GM19395 (cell line): ENCODE measurements around the gene BPI.
"Not testable (repeated sequence)": the region's sequence is repeated elsewhere in the genome, so short reads cannot be mapped to it uniquely, and the experiment has no call there.

Experiments used
- ATAC-seq: cut with Tn5 transposase; IDR thresholded peaks from one replicate; pipeline ENCODE4 v1.9.1; 2021; ENCODE audit warnings: mild to moderate bottlenecking, moderate library complexity; ENCODE audit not compliant: unreplicated experiment

Gene BPI

DNA sequence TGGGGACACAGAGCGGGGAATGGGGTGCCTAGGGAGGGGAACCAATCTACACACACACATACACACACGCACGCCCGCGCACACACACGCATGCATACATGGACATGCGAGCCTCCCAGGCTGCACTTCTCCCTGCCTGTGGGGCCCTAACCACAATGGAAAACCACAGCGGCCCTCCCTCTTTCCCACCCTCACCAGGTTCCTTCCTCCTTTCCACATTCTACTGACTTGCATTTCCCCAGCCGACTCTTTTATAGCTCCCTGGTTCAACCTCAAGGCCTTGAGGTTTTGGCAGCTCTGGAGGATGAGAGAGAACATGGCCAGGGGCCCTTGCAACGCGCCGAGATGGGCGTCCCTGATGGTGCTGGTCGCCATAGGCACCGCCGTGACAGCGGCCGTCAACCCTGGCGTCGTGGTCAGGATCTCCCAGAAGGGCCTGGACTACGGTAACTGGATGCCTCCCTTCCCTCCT is at the start of gene BPI:
TSS of gene BPI (plus strand) at position 249 of the 472 bp plus-strand sequence. CDS start at position 317, 68 bp downstream.
- no peak for ATAC-seq

- not testable (repeated sequence) for ATAC-seq
Measured at GRCh38 chr20:38254621-38255020, 49.3 kb upstream of the BPI start.

- ATAC-seq = no peak
Measured at GRCh38 chr20:38255393-38255792, 48.6 kb upstream of the BPI start.

DNA sequence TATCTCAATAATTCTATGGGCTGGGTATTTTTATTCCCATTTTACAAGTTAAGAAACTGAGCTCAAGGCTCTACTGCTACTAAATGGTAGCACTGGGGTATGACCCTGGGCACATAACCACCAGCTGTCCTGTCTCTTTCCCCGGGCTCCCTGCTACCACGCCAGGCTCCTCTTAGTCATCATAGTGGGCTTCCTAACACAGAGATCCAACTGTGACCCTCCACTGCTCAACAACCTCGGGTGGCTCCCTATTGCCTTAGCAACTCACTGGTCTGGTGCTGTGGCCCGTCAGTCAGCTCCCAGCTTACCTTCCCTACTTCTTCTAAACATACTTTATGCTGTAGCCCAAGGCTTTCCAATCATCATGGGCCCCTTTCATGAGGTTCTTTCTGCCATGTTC is 47.9 kb upstream of the BPI start:
- no peak for ATAC-seq

GRCh38 chr20:38256966-38257365 is 47.0 kb upstream of the BPI start:
- ATAC-seq = no peak

DNA sequence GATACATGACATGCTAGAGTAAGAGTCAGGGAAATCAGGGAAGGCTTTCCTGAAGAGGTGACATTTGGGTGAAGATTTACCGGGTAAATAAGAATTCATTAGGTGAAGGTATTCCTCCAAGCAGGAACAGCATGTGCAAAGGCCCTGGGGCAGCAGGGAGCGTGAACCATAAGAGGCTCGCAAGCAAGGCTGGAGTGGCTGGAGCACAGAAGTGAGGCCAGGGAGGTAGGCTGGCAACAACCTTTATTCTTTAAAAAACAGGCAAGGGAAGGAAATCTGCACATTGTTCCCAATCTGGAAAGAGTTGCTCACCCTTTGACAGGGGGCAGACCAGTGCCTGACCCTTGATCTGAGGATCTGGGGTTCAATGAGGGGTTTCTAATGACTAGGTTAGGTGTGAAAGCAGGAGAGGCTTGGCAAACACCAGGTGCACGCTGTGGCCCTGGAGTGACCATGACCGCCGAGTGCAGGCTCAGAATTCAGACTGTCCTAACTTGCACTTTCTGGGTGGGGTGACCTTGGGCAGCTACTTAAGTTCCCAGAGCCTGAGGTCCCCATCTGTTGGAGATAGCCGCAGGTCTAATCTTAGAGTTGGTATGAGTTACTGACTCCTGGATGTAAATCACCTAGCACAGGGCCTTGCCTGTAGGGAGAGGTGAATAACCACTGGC is 45.3 kb upstream of the BPI start:
- ATAC-seq = no peak

GRCh38 chr20:38260025-38260377 is 44.0 kb upstream of the BPI start:
- ATAC-seq = no peak

DNA sequence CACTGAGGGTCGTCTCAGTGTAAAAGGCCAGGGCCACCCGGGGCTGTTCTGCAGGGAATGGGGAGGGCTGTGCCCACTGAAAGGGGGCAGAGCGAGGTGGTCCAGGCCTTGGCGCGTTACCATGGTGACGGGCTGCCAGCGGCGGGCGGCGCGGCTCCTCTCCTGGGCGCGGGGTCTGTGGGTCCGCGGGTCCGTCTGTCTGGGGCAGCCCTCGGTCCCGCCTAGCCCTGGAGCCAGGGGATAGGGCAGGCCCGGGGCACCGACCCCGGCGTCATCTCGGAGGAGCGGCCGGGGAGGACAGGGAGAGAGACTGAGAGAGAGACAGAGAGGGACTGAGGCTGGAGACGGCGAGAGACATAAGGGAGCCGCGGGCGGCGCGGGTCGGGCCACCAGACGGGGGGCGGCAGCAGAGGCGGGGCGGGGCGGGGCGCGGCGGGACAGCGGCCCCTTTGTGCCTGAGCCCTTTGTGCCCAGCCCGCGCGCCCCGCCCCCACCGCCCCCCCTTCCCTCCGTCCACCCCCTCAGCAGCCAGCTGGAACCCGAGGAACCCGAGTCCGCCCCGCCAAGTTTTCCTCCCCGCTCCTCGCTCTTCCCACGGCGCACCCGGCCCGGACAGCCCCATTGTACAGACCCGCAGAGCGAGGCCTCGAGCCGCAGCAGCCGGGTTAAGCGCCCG is 43.4 kb upstream of the BPI start, which contains the start of gene KIAA1755:
TSS of gene KIAA1755 (minus strand) at position 358 of the 676 bp plus-strand sequence. CDS start at position 123, 235 bp downstream.
- no peak for ATAC-seq

DNA sequence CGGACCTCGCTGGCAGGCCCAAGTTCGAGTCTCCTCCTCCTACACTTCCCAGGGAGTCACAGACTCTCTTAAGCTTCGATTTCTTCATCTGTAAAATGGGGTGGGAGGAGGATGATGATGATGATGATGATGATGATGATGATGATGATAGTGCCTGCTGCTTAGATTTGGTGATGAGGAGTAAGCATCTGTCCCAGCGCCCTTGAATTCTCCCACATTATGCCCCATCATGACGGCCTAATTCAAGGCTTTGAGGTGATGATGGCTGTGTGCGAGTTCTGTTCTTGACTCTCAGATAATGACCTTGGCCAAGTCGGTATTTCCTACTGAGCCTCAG is 42.9 kb upstream of the BPI start:
- no peak for ATAC-seq

GRCh38 chr20:38262931-38263330 is 41.0 kb upstream of the BPI start:
- no peak for ATAC-seq

DNA sequence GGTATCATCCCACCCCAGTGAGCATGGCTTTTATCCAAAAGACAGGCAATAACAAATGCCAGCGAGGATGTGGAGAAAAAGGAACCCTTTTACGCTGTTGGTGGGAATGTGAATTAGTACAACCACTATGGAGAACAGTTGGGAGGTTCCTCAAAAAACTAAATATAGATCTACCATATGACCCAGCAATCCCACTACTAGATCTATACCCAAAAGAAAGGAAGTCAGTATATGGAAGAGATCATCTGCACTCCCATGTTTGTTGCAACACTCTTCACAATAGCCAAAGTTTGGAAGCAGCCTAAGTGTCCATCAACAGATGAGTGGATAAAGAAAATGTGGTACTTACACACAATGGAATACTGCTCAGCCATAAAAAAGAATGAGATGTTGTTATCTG is 37.5 kb upstream of the BPI start:
- no peak for ATAC-seq

DNA sequence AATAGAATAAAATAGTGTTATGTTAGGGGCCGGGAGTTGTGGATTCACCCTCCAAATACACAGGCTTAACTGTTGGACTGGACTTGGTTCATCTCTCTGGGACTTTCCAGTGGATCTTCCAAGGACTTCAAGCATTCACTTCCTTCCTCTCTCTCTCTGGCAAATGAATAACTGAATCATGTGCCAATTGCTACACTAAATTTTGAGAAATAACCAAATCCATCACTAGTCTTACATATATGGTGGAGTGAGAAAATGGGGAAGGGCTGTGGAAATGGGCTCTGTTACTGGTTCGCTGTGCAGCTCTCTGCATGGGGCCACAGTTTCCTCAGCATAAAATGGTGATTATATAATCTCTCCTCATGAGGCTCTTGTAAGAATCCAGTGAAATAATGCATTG is 36.7 kb upstream of the BPI start:
- no peak for ATAC-seq

- ATAC-seq = no peak
Measured at GRCh38 chr20:38267901-38268514, 35.9 kb upstream of the BPI start.

- no peak for ATAC-seq
Measured at GRCh38 chr20:38269040-38269439, 34.9 kb upstream of the BPI start.

- ATAC-seq = no peak
Measured at GRCh38 chr20:38269715-38270114, 34.2 kb upstream of the BPI start.

GRCh38 chr20:38270869-38271605 is 32.9 kb upstream of the BPI start:
- ATAC-seq = no peak

DNA sequence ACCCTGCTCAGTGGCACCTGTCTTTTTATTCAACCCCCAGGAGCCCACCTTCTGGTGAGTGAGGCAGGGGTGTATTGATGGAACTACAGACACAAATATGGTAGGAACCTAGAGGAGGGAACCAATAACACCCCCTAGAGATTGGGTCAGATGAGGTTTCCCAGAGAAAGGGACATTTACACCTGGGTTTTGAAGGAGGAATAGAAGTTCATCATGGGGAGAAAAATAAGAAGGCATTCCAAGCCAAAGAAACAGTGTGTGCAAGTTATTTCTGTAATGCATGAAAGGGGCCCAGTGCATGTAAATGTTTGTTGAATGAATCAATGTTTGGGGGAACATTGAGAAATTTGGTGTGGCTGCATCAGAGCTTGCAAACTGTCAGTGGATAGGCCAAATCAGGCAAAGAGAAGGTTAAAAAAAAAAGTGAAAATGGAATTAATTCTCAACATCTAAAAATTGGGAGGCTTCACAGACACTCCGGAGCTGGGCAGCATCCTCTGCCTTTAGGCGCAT is 32.3 kb upstream of the BPI start:
- ATAC-seq = no peak

DNA sequence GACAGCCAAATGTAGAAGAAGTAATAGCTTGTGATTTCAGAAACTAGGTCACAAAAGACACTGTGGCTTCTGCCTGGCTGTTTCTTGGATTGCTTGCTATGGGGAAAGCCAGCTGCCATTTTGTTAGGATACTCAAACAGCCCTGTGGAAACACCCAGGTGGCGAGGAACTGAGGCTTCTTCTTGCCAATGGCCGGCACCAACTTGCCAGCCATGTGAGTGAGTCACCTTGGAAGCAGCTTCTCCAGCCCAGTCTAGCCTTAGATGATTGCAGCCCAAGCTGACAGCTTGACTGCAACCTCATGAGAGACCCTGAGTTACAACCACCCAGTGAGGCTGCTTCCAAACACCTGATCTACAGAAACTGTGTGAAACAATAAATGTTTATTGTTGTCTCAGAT is 31.6 kb upstream of the BPI start:
- ATAC-seq = no peak

DNA sequence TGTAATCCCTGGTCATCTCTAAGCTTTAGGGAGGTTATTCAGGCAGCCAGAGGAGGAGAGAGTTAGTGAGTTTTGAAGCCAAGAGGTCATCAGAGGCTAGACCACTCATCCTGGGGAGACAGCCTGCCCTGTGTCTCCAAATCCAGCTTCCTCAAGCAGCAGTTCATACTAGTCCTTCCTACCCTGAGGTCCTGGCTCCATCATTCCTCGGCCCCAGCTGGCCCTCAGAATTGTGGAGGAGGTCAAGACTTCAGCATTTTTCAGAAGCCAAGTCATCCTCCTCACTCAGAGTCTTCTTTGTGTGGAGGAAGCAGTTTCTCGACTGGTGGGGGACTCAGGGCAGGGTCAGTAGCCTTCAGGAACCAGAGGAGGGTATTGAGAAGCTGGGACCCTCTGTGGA is 31.0 kb upstream of the BPI start:
- ATAC-seq = no peak

DNA sequence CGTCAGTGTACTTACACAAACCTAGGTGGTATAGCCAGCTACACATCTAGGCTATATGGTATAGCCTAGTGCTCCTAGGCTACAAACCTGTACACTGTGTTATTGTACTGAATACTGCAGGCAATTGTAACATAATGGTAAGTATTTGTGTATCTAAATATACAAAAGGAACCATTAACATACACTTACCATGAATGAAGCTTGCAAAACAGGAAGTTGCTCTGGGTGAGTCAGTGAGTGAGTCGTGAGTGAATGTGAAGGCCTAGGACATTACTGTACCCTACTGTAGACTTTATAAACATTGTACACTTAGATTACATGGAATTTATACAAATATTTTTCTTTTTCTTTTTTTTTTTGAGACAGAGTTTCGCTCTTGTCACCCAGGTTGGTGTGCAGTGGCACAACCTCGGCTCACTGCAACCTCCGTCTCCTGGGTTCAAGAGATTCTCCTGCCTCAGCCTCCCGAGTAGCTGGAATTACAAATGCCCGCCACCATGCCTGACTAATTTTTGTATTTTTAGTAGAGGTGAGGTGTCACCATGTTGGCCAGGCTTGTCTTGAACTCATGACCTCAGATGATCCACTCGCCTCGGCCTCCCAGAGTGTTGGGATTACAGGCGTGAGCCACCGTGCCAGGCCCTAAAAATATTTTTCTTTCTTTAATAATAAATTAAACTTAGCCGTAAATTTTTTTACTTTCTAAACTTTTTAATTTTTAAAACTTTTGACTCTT is 28.0 kb upstream of the BPI start:
- no peak for ATAC-seq

GRCh38 chr20:38277285-38277684 is 26.7 kb upstream of the BPI start:
- ATAC-seq = no peak
